ENCODE results near the gene CHRNA4.

Gene CHRNA4

GRCh38 chr20:63331741-63332400 is 29.3 kb downstream of the CHRNA4 start:
- H3K27me3 ChIP-seq (ENCODE audit: insufficient read depth, poor library complexity, severe bottlenecking), result peaks cover 4% of the 10 kb centered on the region
- ATAC-seq (ENCODE audit: low read depth) (no peak), DNase-seq (ENCODE audit: low spot score) (no peak)
- no peaks in the 10 kb centered on the region for H3K36me3 ChIP-seq (ENCODE audit: low read depth)
- TF ChIP-seq, protein P1, sequence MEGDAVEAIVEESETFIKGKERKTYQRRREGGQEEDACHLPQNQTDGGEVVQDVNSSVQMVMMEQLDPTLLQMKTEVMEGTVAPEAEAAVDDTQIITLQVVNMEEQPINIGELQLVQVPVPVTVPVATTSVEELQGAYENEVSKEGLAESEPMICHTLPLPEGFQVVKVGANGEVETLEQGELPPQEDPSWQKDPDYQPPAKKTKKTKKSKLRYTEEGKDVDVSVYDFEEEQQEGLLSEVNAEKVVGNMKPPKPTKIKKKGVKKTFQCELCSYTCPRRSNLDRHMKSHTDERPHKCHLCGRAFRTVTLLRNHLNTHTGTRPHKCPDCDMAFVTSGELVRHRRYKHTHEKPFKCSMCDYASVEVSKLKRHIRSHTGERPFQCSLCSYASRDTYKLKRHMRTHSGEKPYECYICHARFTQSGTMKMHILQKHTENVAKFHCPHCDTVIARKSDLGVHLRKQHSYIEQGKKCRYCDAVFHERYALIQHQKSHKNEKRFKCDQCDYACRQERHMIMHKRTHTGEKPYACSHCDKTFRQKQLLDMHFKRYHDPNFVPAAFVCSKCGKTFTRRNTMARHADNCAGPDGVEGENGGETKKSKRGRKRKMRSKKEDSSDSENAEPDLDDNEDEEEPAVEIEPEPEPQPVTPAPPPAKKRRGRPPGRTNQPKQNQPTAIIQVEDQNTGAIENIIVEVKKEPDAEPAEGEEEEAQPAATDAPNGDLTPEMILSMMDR (IDR thresholded peaks at IDR 0.05; ENCODE audit: poor library complexity, severe bottlenecking), result no peak
- no peak overlapping the region for H3K27ac ChIP-seq (ENCODE audit: poor library complexity, severe bottlenecking)
- no peaks in the 10 kb centered on the region for H3K9me3 ChIP-seq (ENCODE audit: severe bottlenecking)
- H3K4me1 ChIP-seq (ENCODE audit: insufficient read depth, poor library complexity, severe bottlenecking), result no peaks in the 10 kb centered on the region
- no peak overlapping the region for H3K4me3 ChIP-seq (ENCODE audit: severe bottlenecking)

DNA sequence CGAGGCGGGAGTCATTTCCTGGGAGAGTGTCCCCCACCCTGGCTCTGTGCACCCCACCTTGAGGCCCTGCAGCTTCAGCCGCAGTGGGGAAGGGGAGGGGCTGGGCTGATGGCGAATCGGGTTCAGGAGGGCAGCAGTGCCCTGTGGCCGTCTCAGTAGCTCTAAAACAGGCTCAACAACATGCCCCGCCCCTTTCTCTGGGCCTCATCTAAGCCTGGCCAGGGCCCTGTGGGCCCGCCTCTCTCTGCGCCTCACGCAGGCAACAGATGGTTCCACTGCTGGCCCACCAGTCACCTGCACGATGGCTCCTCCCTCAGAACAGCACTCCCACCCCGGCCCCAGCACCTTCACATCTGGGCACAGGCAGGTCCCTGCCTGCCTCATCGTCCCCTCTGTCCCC is 30.2 kb downstream of the CHRNA4 start:
- Histone ChIP-seq H3K9me3 (ENCODE audit: severe bottlenecking) (no peaks in the 10 kb centered on the region), H3K4me1 (ENCODE audit: insufficient read depth, poor library complexity, severe bottlenecking) (no peaks in the 10 kb centered on the region), H3K27ac (ENCODE audit: poor library complexity, severe bottlenecking) (no peak overlapping the region), H3K36me3 (ENCODE audit: low read depth) (no peaks in the 10 kb centered on the region), H3K27me3 (ENCODE audit: insufficient read depth, poor library complexity, severe bottlenecking) (no peaks in the 10 kb centered on the region), H3K4me3 (ENCODE audit: severe bottlenecking) (no peak overlapping the region)
- 0 out of 3 replicates have a peak, but pooled peaks have one; percentile 7 for ATAC-seq (ENCODE audit: low read depth)
- TF ChIP-seq, protein P1 (IDR thresholded peaks at IDR 0.05; ENCODE audit: poor library complexity, severe bottlenecking), result no peak
- DNase-seq (ENCODE audit: low spot score), result no peak

DNA sequence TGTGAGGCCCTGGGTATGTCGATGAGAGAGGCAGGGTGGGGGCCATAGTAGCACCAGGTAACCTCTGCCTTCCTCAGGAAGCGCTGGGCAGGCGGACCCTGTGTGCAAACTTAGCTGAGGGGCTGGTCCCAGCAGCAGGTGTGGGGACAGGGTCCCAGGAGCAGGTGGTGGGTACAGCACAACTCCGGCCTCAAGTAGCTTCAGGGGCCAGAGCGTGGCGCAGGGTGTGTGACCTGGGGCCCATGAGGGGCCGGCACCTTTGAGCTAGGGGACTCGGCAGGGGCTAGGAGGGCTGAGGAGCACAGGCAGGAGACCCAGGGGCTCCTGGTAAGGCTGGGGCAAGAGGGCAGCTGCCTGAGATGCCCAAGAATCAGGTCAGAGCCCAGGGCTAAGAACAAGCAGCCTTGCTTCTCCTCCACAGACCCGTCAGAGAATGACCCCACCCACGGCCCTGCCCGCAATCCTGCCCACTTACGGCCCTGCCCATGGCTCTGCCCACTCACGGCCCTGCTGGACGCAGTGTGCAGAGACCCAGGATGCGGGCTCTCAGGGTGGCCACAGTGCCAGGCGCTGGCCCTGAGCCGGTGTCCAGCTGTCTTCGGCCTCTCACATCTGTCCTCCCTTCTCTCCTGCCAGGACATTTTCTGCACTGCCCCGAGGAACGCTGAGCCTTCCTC is 30.9 kb downstream of the CHRNA4 start:
- Histone ChIP-seq H3K27ac (ENCODE audit: poor library complexity, severe bottlenecking) (no peak overlapping the region), H3K36me3 (ENCODE audit: low read depth) (no peaks in the 10 kb centered on the region), H3K9me3 (ENCODE audit: severe bottlenecking) (no peaks in the 10 kb centered on the region), H3K4me3 (ENCODE audit: severe bottlenecking) (no peak overlapping the region), H3K27me3 (ENCODE audit: insufficient read depth, poor library complexity, severe bottlenecking) (no peaks in the 10 kb centered on the region), H3K4me1 (ENCODE audit: insufficient read depth, poor library complexity, severe bottlenecking) (no peaks in the 10 kb centered on the region)
- DNase-seq (ENCODE audit: low spot score) (no peak), ATAC-seq (ENCODE audit: low read depth) (no peak)
- TF ChIP-seq, protein P1 (IDR thresholded peaks at IDR 0.05; ENCODE audit: poor library complexity, severe bottlenecking), result no peak

GRCh38 chr20:63329331-63330083 is 31.6 kb downstream of the CHRNA4 start:
- Histone ChIP-seq H3K27me3 (ENCODE audit: insufficient read depth, poor library complexity, severe bottlenecking) (peaks cover 6% of the 10 kb centered on the region), H3K4me1 (ENCODE audit: insufficient read depth, poor library complexity, severe bottlenecking) (no peaks in the 10 kb centered on the region), H3K36me3 (ENCODE audit: low read depth) (no peaks in the 10 kb centered on the region), H3K4me3 (ENCODE audit: severe bottlenecking) (no peak overlapping the region), H3K27ac (ENCODE audit: poor library complexity, severe bottlenecking) (no peak overlapping the region), H3K9me3 (ENCODE audit: severe bottlenecking) (no peaks in the 10 kb centered on the region)
- no peak for DNase-seq (ENCODE audit: low spot score)
- ATAC-seq (ENCODE audit: low read depth), result no peak
- TF ChIP-seq, protein P1 (IDR thresholded peaks at IDR 0.05; ENCODE audit: poor library complexity, severe bottlenecking), result no peak

All from RWPE2 (cell line).